Measurements from ENCODE around the gene FOXP1.

Gene FOXP1

GRCh38 chr3:71384837-71385716 is 198.5 kb downstream of the FOXP1 start:
- Histone ChIP-seq H3K27ac (ENCODE audit: insufficient read depth, low read depth, low read length, poor library complexity, severe bottlenecking) (no peak overlapping the region), H3K36me3 (ENCODE audit: control insufficient read depth, insufficient read depth, low read length) (no peaks in the 10 kb centered on the region), H3K4me1 (ENCODE audit: control insufficient read depth, insufficient read depth, low read length) (peaks cover 11% of the 10 kb centered on the region)

DNA sequence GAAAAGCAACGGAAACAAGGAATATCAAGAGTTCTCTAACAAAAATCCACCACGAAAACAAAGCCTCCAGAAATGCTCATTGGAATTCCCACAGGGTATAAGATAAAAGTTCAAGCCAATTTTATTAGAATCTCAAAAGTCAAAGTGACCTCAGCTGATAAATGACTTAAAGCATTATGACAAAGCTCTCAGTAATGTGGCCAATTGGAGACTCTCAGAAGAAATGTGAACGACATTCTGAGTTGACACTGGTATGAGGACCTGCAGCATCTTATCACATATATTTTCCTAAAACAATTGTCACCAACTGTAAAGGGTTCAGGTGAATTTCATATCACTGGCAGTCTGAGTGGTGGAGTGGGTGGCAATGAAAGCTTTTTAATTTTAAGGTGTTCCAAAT is 199.1 kb downstream of the FOXP1 start:
- Histone ChIP-seq H3K27ac (ENCODE audit: insufficient read depth, low read depth, low read length, poor library complexity, severe bottlenecking) (no peak overlapping the region), H3K4me1 (ENCODE audit: control insufficient read depth, insufficient read depth, low read length) (peaks cover 9% of the 10 kb centered on the region), H3K36me3 (ENCODE audit: control insufficient read depth, insufficient read depth, low read length) (no peaks in the 10 kb centered on the region), H3K9me3 (ENCODE audit: control insufficient read depth, low read length) (no peaks in the 10 kb centered on the region), H3K4me3 (ENCODE audit: insufficient read depth, low read depth, low read length) (no peak overlapping the region), H3K27me3 (ENCODE audit: control insufficient read depth, insufficient read depth, low read length, poor library complexity, severe bottlenecking) (no peaks in the 10 kb centered on the region)
- WGBS, 2 experiments = 55 to 78% methylated on average over 2 to 3 of the region's 3 CpGs

More at GRCh38 chr3:71384837-71385716, 198.5 kb downstream of the FOXP1 start:
- H3K27me3 ChIP-seq (ENCODE audit: control insufficient read depth, insufficient read depth, low read length, poor library complexity, severe bottlenecking) = no peaks in the 10 kb centered on the region
- 43 to 59% methylated on average over 6 to 7 of the region's 7 CpGs for WGBS, 2 experiments
- H3K4me3 ChIP-seq (ENCODE audit: insufficient read depth, low read depth, low read length) = no peak overlapping the region
- H3K9me3 ChIP-seq (ENCODE audit: control insufficient read depth, low read length) = no peaks in the 10 kb centered on the region

- H3K27ac ChIP-seq (ENCODE audit: insufficient read depth, low read depth, low read length, poor library complexity, severe bottlenecking) = no peak overlapping the region
- H3K27me3 ChIP-seq (ENCODE audit: control insufficient read depth, insufficient read depth, low read length, poor library complexity, severe bottlenecking) = no peaks in the 10 kb centered on the region
- H3K4me1 ChIP-seq (ENCODE audit: control insufficient read depth, insufficient read depth, low read length) = peaks cover 7% of the 10 kb centered on the region
- WGBS, 2 experiments = 84 to 88% methylated on average over 3 of the region's 3 CpGs
- no peak overlapping the region for H3K4me3 ChIP-seq (ENCODE audit: insufficient read depth, low read depth, low read length)
- no peaks in the 10 kb centered on the region for H3K9me3 ChIP-seq (ENCODE audit: control insufficient read depth, low read length)
- no peaks in the 10 kb centered on the region for H3K36me3 ChIP-seq (ENCODE audit: control insufficient read depth, insufficient read depth, low read length)
Observed at GRCh38 chr3:71380096-71380495, 203.4 kb downstream of the FOXP1 start.

- no peak overlapping the region for H3K4me3 ChIP-seq (ENCODE audit: insufficient read depth, low read depth, low read length)
- no peak overlapping the region for H3K27ac ChIP-seq (ENCODE audit: insufficient read depth, low read depth, low read length, poor library complexity, severe bottlenecking)
- H3K4me1 ChIP-seq (ENCODE audit: control insufficient read depth, insufficient read depth, low read length) = peaks cover 4% of the 10 kb centered on the region
- WGBS, 2 experiments = no CpG with 5 or more reads among the region's 1 CpG
- H3K9me3 ChIP-seq (ENCODE audit: control insufficient read depth, low read length) = no peaks in the 10 kb centered on the region
- H3K27me3 ChIP-seq (ENCODE audit: control insufficient read depth, insufficient read depth, low read length, poor library complexity, severe bottlenecking) = no peaks in the 10 kb centered on the region
- H3K36me3 ChIP-seq (ENCODE audit: control insufficient read depth, insufficient read depth, low read length) = no peaks in the 10 kb centered on the region
Observed at GRCh38 chr3:71378509-71378908, 205.0 kb downstream of the FOXP1 start.

- Histone ChIP-seq H3K36me3 (ENCODE audit: control insufficient read depth, insufficient read depth, low read length) (no peaks in the 10 kb centered on the region), H3K9me3 (ENCODE audit: control insufficient read depth, low read length) (no peaks in the 10 kb centered on the region), H3K4me3 (ENCODE audit: insufficient read depth, low read depth, low read length) (no peak overlapping the region), H3K4me1 (ENCODE audit: control insufficient read depth, insufficient read depth, low read length) (peaks cover 4% of the 10 kb centered on the region), H3K27ac (ENCODE audit: insufficient read depth, low read depth, low read length, poor library complexity, severe bottlenecking) (no peak overlapping the region), H3K27me3 (ENCODE audit: control insufficient read depth, insufficient read depth, low read length, poor library complexity, severe bottlenecking) (no peaks in the 10 kb centered on the region)
- 92 to 94% methylated on average over 3 of the region's 4 CpGs for WGBS, 2 experiments
Observed at GRCh38 chr3:71376911-71377310, 206.6 kb downstream of the FOXP1 start.

DNA sequence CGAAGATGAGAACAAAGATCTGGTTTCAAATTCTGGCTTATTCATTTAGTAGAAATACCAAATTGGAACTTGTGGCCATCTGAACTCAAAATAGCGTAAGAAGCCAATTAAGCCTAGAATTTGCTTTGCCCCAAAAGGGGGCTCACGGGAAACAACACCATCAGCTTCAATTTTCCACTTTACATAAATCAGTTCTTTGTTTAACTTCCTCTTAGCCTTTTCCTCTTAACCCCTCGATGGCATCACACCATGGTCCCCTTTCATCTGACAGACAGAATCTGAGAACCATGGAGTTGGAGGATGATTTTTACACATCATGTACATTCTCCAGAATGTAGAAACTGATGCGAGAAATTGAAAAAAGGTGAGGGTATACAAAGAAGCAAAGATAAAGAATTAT is 207.0 kb downstream of the FOXP1 start:
- Histone ChIP-seq H3K4me1 (ENCODE audit: control insufficient read depth, insufficient read depth, low read length) (peaks cover 6% of the 10 kb centered on the region), H3K9me3 (ENCODE audit: control insufficient read depth, low read length) (no peaks in the 10 kb centered on the region), H3K4me3 (ENCODE audit: insufficient read depth, low read depth, low read length) (no peak overlapping the region), H3K27ac (ENCODE audit: insufficient read depth, low read depth, low read length, poor library complexity, severe bottlenecking) (no peak overlapping the region), H3K27me3 (ENCODE audit: control insufficient read depth, insufficient read depth, low read length, poor library complexity, severe bottlenecking) (no peaks in the 10 kb centered on the region), H3K36me3 (ENCODE audit: control insufficient read depth, insufficient read depth, low read length) (no peaks in the 10 kb centered on the region)
- WGBS, 2 experiments = 88 to 95% methylated on average over 4 of the region's 5 CpGs

- no peak overlapping the region for H3K4me3 ChIP-seq (ENCODE audit: insufficient read depth, low read depth, low read length)
- H3K27ac ChIP-seq (ENCODE audit: insufficient read depth, low read depth, low read length, poor library complexity, severe bottlenecking) = no peak overlapping the region
- H3K27me3 ChIP-seq (ENCODE audit: control insufficient read depth, insufficient read depth, low read length, poor library complexity, severe bottlenecking) = no peaks in the 10 kb centered on the region
- H3K9me3 ChIP-seq (ENCODE audit: control insufficient read depth, low read length) = no peaks in the 10 kb centered on the region
- no peaks in the 10 kb centered on the region for H3K36me3 ChIP-seq (ENCODE audit: control insufficient read depth, insufficient read depth, low read length)
- H3K4me1 ChIP-seq (ENCODE audit: control insufficient read depth, insufficient read depth, low read length) = peaks cover 3% of the 10 kb centered on the region
Observed at GRCh38 chr3:71374582-71374981, 208.9 kb downstream of the FOXP1 start.

- H3K36me3 ChIP-seq (ENCODE audit: control insufficient read depth, insufficient read depth, low read length) = no peaks in the 10 kb centered on the region
- H3K4me3 ChIP-seq (ENCODE audit: insufficient read depth, low read depth, low read length) = no peak overlapping the region
- H3K27ac ChIP-seq (ENCODE audit: insufficient read depth, low read depth, low read length, poor library complexity, severe bottlenecking) = no peak overlapping the region
- 90 to 93% methylated on average over 6 of the region's 6 CpGs for whole genome bisulfite sequencing, 2 experiments
- no peaks in the 10 kb centered on the region for H3K27me3 ChIP-seq (ENCODE audit: control insufficient read depth, insufficient read depth, low read length, poor library complexity, severe bottlenecking)
- peaks cover 3% of the 10 kb centered on the region for H3K4me1 ChIP-seq (ENCODE audit: control insufficient read depth, insufficient read depth, low read length)
- no peaks in the 10 kb centered on the region for H3K9me3 ChIP-seq (ENCODE audit: control insufficient read depth, low read length)
Observed at GRCh38 chr3:71372911-71373637, 210.5 kb downstream of the FOXP1 start.

DNA sequence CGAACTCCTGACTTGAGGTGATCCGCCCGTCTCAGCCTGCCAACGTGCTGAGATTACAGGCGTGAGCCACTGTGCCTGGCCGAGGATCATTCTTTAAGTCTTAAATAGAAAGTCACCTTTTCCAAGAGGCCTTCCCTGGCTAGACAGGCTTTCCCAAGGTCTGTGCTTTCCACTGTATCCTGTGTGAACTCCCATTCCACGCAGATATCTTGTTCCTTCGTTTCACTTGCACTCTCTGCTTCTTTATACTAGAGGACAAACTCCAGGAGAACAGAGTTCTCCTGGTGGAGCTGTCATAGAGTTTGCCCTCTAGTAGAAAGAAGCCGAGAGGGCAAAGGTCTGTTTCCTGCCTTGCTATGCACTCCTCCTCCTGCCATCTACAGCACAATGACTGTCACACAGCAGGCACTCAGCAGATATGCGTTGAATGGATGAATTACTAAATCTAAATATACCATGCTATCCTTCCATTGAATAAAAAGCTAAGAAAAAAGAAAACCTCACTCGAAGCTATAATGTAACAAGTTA is 211.2 kb downstream of the FOXP1 start:
- peaks cover 4% of the 10 kb centered on the region for H3K4me1 ChIP-seq (ENCODE audit: control insufficient read depth, insufficient read depth, low read length)
- 78% methylated on average over 10 of the region's 11 CpGs for WGBS, 2 experiments
- no peak overlapping the region for H3K27ac ChIP-seq (ENCODE audit: insufficient read depth, low read depth, low read length, poor library complexity, severe bottlenecking)
- no peaks in the 10 kb centered on the region for H3K27me3 ChIP-seq (ENCODE audit: control insufficient read depth, insufficient read depth, low read length, poor library complexity, severe bottlenecking)
- no peak overlapping the region for H3K4me3 ChIP-seq (ENCODE audit: insufficient read depth, low read depth, low read length)
- no peaks in the 10 kb centered on the region for H3K36me3 ChIP-seq (ENCODE audit: control insufficient read depth, insufficient read depth, low read length)
- no peaks in the 10 kb centered on the region for H3K9me3 ChIP-seq (ENCODE audit: control insufficient read depth, low read length)

- Histone ChIP-seq H3K4me1 (ENCODE audit: control insufficient read depth, insufficient read depth, low read length) (peaks cover 12% of the 10 kb centered on the region), H3K9me3 (ENCODE audit: control insufficient read depth, low read length) (no peaks in the 10 kb centered on the region), H3K4me3 (ENCODE audit: insufficient read depth, low read depth, low read length) (no peak overlapping the region), H3K36me3 (ENCODE audit: control insufficient read depth, insufficient read depth, low read length) (no peaks in the 10 kb centered on the region), H3K27me3 (ENCODE audit: control insufficient read depth, insufficient read depth, low read length, poor library complexity, severe bottlenecking) (no peaks in the 10 kb centered on the region), H3K27ac (ENCODE audit: insufficient read depth, low read depth, low read length, poor library complexity, severe bottlenecking) (no peak overlapping the region)
- 95% methylated on average over 6 of the region's 6 CpGs for WGBS, 2 experiments
Observed at GRCh38 chr3:71371282-71371681, 212.2 kb downstream of the FOXP1 start.

Data from ectodermal cell (in vitro differentiated cells).